Measurements from ENCODE around the gene NID1. TPM values are rescaled to one million over a fixed set of nuclear protein-coding genes. Genes with fewer than 3 reads are reported as not detected.

The NID1 gene
- total RNA-seq, 1 donor from 2014 or later = 73.0 TPM

- no peak for DNase-seq (ENCODE audit: low read depth)
- no peak overlapping the region for H3K9ac ChIP-seq (ENCODE audit: low read length)
- H3K4me1 ChIP-seq (ENCODE audit: insufficient read depth, low read length) = no peaks in the 10 kb centered on the region
- H3K4me3 ChIP-seq (ENCODE audit: insufficient read depth, low read depth, low read length) = no peak overlapping the region
- no peak overlapping the region for H3K4me3 Mint-ChIP-seq (ENCODE audit: unreplicated experiment)
- no peaks in the 10 kb centered on the region for H3K4me1 Mint-ChIP-seq (ENCODE audit: low read depth, unreplicated experiment)
- H3K4me2 ChIP-seq (ENCODE audit: low read length) = no peak overlapping the region
- no peaks in the 10 kb centered on the region for H3K36me3 ChIP-seq (ENCODE audit: insufficient read depth, low read length)
- H3K36me3 Mint-ChIP-seq (ENCODE audit: low read depth, unreplicated experiment) = no peaks in the 10 kb centered on the region
- no peaks in the 10 kb centered on the region for H3K9me3 ChIP-seq (ENCODE audit: insufficient read depth, low read depth, low read length)
- no peak overlapping the region for H3K27ac ChIP-seq (ENCODE audit: low read depth, low read length)
- no peaks in the 10 kb centered on the region for H3K27me3 ChIP-seq (ENCODE audit: insufficient read depth, low read length)
- no peak for FAIRE-seq
- peaks cover 2% of the 10 kb centered on the region for H3K27me3 Mint-ChIP-seq (ENCODE audit: low read depth, unreplicated experiment)
- no peak overlapping the region for H3K27ac Mint-ChIP-seq (ENCODE audit: unreplicated experiment)
- no peak overlapping the region for H2AFZ ChIP-seq (ENCODE audit: low read depth, low read length)
- H3K79me2 ChIP-seq (ENCODE audit: insufficient read depth, low read length) = no peaks in the 10 kb centered on the region
- TF ChIP-seq EZH2 (IDR thresholded peaks at IDR 0.05; ENCODE audit: insufficient read depth, low read length) (no peak), CTCF (IDR thresholded peaks at IDR 0.05; ENCODE audit: insufficient read depth, low read depth, low read length) (no peak)
- no peaks in the 10 kb centered on the region for H4K20me1 ChIP-seq (ENCODE audit: insufficient read depth, low read length)
- H3K9me3 Mint-ChIP-seq (ENCODE audit: unreplicated experiment) = no peaks in the 10 kb centered on the region
These were observed 11.0 kb upstream of the NID1 start for GRCh38 chr1:236075848-236076247.

- Mint-ChIP-seq H3K27me3 (ENCODE audit: low read depth, unreplicated experiment) (peaks cover 2% of the 10 kb centered on the region), H3K4me3 (ENCODE audit: unreplicated experiment) (no peak overlapping the region), H3K9me3 (ENCODE audit: unreplicated experiment) (no peaks in the 10 kb centered on the region), H3K4me1 (ENCODE audit: low read depth, unreplicated experiment) (no peaks in the 10 kb centered on the region), H3K27ac (ENCODE audit: unreplicated experiment) (no peak overlapping the region), H3K36me3 (ENCODE audit: low read depth, unreplicated experiment) (no peaks in the 10 kb centered on the region)
- no peaks in the 10 kb centered on the region for H3K79me2 ChIP-seq (ENCODE audit: insufficient read depth, low read length)
- no peaks in the 10 kb centered on the region for H3K36me3 ChIP-seq (ENCODE audit: insufficient read depth, low read length)
- no peaks in the 10 kb centered on the region for H4K20me1 ChIP-seq (ENCODE audit: insufficient read depth, low read length)
- TF ChIP-seq EZH2 (IDR thresholded peaks at IDR 0.05; ENCODE audit: insufficient read depth, low read length) (no peak), CTCF (IDR thresholded peaks at IDR 0.05; ENCODE audit: insufficient read depth, low read depth, low read length) (no peak)
- H3K27ac ChIP-seq (ENCODE audit: low read depth, low read length) = no peak overlapping the region
- H3K9me3 ChIP-seq (ENCODE audit: insufficient read depth, low read depth, low read length) = no peaks in the 10 kb centered on the region
- H3K4me3 ChIP-seq (ENCODE audit: insufficient read depth, low read depth, low read length) = no peak overlapping the region
- H3K27me3 ChIP-seq (ENCODE audit: insufficient read depth, low read length) = no peaks in the 10 kb centered on the region
- FAIRE-seq (no peak), DNase-seq (ENCODE audit: low read depth) (no peak)
- no peak overlapping the region for H3K4me2 ChIP-seq (ENCODE audit: low read length)
- no peaks in the 10 kb centered on the region for H3K4me1 ChIP-seq (ENCODE audit: insufficient read depth, low read length)
- H3K9ac ChIP-seq (ENCODE audit: low read length) = no peak overlapping the region
- no peak overlapping the region for H2AFZ ChIP-seq (ENCODE audit: low read depth, low read length)
These were observed 8.5 kb upstream of the NID1 start for GRCh38 chr1:236073307-236073897.

- H3K9me3 ChIP-seq (ENCODE audit: insufficient read depth, low read depth, low read length) = no peaks in the 10 kb centered on the region
- no peak overlapping the region for H3K27ac Mint-ChIP-seq (ENCODE audit: unreplicated experiment)
- H3K4me3 ChIP-seq (ENCODE audit: insufficient read depth, low read depth, low read length) = no peak overlapping the region
- H3K4me3 Mint-ChIP-seq (ENCODE audit: unreplicated experiment) = no peak overlapping the region
- no peaks in the 10 kb centered on the region for H3K79me2 ChIP-seq (ENCODE audit: insufficient read depth, low read length)
- H3K4me1 Mint-ChIP-seq (ENCODE audit: low read depth, unreplicated experiment) = peaks cover 1% of the 10 kb centered on the region
- no peaks in the 10 kb centered on the region for H3K9me3 Mint-ChIP-seq (ENCODE audit: unreplicated experiment)
- no peak for DNase-seq (ENCODE audit: low read depth)
- no peak for FAIRE-seq
- peaks cover 2% of the 10 kb centered on the region for H3K27me3 Mint-ChIP-seq (ENCODE audit: low read depth, unreplicated experiment)
- no peaks in the 10 kb centered on the region for H3K36me3 ChIP-seq (ENCODE audit: insufficient read depth, low read length)
- no peak overlapping the region for H3K9ac ChIP-seq (ENCODE audit: low read length)
- TF ChIP-seq CTCF (IDR thresholded peaks at IDR 0.05; ENCODE audit: insufficient read depth, low read depth, low read length) (no peak), EZH2 (IDR thresholded peaks at IDR 0.05; ENCODE audit: insufficient read depth, low read length) (no peak)
- no peak overlapping the region for H3K4me2 ChIP-seq (ENCODE audit: low read length)
- H4K20me1 ChIP-seq (ENCODE audit: insufficient read depth, low read length) = no peaks in the 10 kb centered on the region
- no peaks in the 10 kb centered on the region for H3K4me1 ChIP-seq (ENCODE audit: insufficient read depth, low read length)
- H3K27ac ChIP-seq (ENCODE audit: low read depth, low read length) = no peak overlapping the region
- no peaks in the 10 kb centered on the region for H3K27me3 ChIP-seq (ENCODE audit: insufficient read depth, low read length)
- H3K36me3 Mint-ChIP-seq (ENCODE audit: low read depth, unreplicated experiment) = no peaks in the 10 kb centered on the region
- no peak overlapping the region for H2AFZ ChIP-seq (ENCODE audit: low read depth, low read length)
These were observed 7.1 kb upstream of the NID1 start for GRCh38 chr1:236072001-236072400.

Measured in astrocyte (in vitro differentiated cells and primary cell).